ENCODE measurements around the gene MYO15A.
A peak's percentile ranks its signal among the peaks of the same experiment; 100 is the strongest.

MYO15A gene

DNA sequence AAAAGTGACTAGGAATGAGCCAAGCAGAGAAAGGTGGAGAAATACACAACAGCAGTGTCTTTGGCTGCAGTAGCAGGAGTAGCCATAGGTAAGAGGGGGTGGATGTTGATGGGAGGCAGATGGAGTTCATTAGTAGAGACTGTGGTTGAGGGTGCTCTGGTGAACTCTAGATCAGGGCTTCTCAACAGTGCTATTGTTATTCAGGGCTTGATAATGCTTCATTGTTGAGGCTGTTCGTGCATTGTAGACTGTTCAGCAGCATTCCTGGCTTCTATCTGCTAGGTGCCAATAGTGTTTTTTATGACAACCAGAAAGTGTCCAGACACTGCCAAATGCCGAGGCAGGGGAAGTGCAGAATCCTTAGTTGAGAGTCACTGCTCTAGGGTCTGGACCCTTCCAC is 78.7 kb downstream of the MYO15A start:
- no peaks in the 10 kb centered on the region for H3K27me3 Mint-ChIP-seq (ENCODE audit: low read depth, poor library complexity)
- peak overlapping the region; percentile 95 for H3K4me3 Mint-ChIP-seq
- no peak for DNase-seq
- TF ChIP-seq, protein P1, sequence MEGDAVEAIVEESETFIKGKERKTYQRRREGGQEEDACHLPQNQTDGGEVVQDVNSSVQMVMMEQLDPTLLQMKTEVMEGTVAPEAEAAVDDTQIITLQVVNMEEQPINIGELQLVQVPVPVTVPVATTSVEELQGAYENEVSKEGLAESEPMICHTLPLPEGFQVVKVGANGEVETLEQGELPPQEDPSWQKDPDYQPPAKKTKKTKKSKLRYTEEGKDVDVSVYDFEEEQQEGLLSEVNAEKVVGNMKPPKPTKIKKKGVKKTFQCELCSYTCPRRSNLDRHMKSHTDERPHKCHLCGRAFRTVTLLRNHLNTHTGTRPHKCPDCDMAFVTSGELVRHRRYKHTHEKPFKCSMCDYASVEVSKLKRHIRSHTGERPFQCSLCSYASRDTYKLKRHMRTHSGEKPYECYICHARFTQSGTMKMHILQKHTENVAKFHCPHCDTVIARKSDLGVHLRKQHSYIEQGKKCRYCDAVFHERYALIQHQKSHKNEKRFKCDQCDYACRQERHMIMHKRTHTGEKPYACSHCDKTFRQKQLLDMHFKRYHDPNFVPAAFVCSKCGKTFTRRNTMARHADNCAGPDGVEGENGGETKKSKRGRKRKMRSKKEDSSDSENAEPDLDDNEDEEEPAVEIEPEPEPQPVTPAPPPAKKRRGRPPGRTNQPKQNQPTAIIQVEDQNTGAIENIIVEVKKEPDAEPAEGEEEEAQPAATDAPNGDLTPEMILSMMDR (IDR thresholded peaks at IDR 0.05), result no peak
- peak overlapping the region; percentile 10 for H3K27ac Mint-ChIP-seq
- H3K4me1 Mint-ChIP-seq, result peaks cover 67% of the 10 kb centered on the region
- no peaks in the 10 kb centered on the region for H3K9me3 Mint-ChIP-seq
- H3K36me3 Mint-ChIP-seq (ENCODE audit: low read depth), result peaks cover 51% of the 10 kb centered on the region

DNA sequence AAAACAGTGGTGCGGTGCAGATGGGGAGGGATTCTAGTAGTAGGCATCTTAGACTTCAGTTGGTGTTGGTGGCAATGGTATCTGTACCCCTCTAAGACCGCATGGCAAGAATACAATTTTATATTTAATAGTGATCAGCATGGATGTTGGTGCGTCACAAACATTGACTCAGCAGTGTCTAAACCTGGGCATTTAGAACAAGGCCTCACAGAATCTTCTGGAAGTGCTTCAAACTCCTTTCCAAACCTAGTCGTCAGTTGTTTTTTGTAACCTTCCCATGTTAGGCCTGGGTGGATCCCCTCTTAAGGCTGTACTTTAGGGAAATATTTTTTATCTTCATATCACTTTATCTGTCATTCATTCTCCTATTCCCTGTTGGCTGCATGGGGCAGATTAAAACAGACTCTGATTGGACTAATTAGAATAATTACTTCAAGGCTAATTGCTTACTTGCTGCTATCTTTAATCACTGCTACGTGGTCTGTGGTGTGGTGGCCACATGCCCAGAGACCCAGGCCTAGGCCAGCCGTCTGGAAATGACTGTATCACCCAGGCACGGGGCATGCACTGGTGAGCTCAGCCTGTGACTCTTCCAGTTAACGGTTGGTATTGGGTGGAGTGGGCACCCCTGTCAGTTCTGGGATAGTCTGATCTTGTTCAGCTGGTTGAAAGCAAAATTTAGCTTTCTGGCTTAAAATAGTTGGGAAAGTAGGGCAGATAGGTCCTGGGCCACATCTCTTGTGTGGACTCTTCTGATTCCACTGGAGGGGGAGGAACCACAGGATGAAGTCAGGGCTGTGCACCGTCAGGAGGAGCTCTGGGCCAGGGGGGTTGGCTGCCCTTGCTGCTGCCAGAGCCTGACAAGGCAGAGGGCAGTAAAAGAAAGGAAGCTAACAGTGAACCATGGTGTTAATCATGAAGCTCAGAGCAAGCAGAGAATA is 79.5 kb downstream of the MYO15A start:
- peak overlapping the region; percentile 95 for H3K4me3 Mint-ChIP-seq

DNA sequence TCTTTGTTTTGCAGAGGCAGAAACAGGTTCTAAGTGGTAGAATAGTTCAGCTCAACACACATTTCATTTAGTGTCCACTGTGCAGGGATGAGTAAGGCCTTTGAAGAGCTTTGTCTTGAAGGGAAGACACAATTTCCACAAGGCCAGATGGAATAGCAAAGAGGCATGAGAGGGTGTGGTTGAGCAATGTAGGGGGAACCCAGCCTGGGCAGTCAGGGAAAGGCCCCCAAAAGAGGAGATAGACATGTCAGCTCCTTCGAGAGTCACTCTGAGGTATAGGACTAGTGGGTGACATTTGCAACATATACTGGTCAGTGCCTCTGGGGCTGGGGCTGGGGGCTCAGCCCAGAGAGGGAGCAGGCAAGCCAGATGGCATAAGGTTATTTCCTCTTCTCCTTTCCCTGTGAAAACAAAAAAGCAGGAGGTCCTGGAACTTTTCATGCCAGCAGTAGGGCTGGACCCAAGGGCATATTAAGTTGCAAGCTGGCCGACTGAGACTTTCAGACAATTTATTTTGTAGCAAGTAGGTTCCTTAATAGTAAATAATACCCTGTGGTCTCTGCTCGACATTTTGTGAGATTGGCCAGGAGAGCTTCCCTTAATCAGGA is 82.2 kb downstream of the MYO15A start:
- Mint-ChIP-seq H3K9me3 (no peaks in the 10 kb centered on the region), H3K36me3 (ENCODE audit: low read depth) (peaks cover 73% of the 10 kb centered on the region), H3K4me3 (peak overlapping the region; percentile 18), H3K27ac (peak overlapping the region; percentile 83), H3K27me3 (ENCODE audit: low read depth, poor library complexity) (no peaks in the 10 kb centered on the region), H3K4me1 (peaks cover 53% of the 10 kb centered on the region)
- DNase-seq, result no peak
- TF ChIP-seq, protein P1 (IDR thresholded peaks at IDR 0.05), result no peak

More for the DNA sequence above, 79.5 kb downstream of the MYO15A start:
- DNase-seq, result no peak
- Mint-ChIP-seq H3K4me1 (peaks cover 64% of the 10 kb centered on the region), H3K27ac (peak overlapping the region; percentile 50), H3K27me3 (ENCODE audit: low read depth, poor library complexity) (no peaks in the 10 kb centered on the region), H3K9me3 (no peaks in the 10 kb centered on the region), H3K36me3 (ENCODE audit: low read depth) (peaks cover 54% of the 10 kb centered on the region)
- TF ChIP-seq, protein P1 (IDR thresholded peaks at IDR 0.05), result no peak

DNA sequence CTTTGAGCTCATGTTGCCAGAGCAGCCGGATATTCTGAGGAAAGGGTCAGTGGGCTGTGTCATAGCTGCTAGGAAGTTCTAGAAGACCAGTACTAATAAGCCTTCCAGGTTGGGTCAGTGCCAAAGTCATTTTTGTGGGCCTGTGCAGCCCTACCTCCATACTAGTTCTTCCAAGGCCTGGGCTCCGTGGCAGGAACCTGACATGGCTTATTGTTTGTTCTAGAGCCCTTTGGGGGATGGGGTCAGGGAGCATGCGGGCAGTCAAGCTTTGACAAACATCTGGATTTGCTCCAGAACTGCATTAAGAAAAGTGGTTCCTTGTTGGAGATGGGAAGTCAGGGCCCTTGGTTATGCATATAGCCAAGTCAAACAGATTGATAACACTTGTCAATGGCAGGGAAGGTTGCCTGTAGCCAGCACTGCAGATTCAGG is 82.7 kb downstream of the MYO15A start:
- Mint-ChIP-seq H3K9me3 (no peaks in the 10 kb centered on the region), H3K4me1 (peaks cover 48% of the 10 kb centered on the region), H3K27me3 (ENCODE audit: low read depth, poor library complexity) (no peaks in the 10 kb centered on the region), H3K36me3 (ENCODE audit: low read depth) (peaks cover 73% of the 10 kb centered on the region), H3K4me3 (no peak overlapping the region), H3K27ac (peak overlapping the region; percentile 83)
- no peak for DNase-seq
- TF ChIP-seq, protein P1 (IDR thresholded peaks at IDR 0.05), result no peak

DNA sequence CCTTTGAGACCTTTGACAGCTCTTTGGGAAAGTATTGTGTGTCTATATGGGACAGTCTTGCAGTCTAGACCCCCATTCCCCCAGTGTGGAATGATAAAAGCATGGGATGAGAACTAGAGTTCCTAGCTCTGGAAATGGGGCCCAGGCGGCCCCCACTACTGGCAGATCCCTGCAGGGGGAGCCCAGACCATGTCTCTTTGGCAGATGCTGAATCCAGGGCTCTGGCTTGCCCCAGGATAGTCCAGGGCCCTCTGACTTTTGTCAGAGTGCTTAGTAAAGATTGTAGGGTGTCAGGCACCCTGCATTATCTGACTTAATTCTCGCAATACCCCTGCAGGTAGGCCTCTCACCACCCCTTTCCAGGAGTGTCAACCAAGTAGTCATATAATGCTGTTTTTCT is 83.4 kb downstream of the MYO15A start:
- no peak for DNase-seq
- peaks cover 41% of the 10 kb centered on the region for H3K4me1 Mint-ChIP-seq
- peaks cover 77% of the 10 kb centered on the region for H3K36me3 Mint-ChIP-seq (ENCODE audit: low read depth)
- no peaks in the 10 kb centered on the region for H3K9me3 Mint-ChIP-seq
- TF ChIP-seq, protein P1 (IDR thresholded peaks at IDR 0.05), result no peak
- no peak overlapping the region for H3K27ac Mint-ChIP-seq
- H3K27me3 Mint-ChIP-seq (ENCODE audit: low read depth, poor library complexity), result no peaks in the 10 kb centered on the region
- no peak overlapping the region for H3K4me3 Mint-ChIP-seq

All from nephron progenitor cell (in vitro differentiated cells).